ENCODE data around the gene RPS15A. TPM values are rescaled to one million over a fixed set of nuclear protein-coding genes. Genes with fewer than 3 reads are reported as not detected.

RPS15A gene
- total and polyA plus RNA-seq, 4 donors: 349 to 1,185 (median 895) TPM

GRCh38 chr16:18829251-18829650, 39.1 kb upstream of the RPS15A start (continued):
- TF ChIP-seq REST (IDR thresholded peaks at IDR 0.05) (no peak), YY1 (IDR thresholded peaks at IDR 0.05) (no peak), HNF4G (IDR thresholded peaks at IDR 0.05) (no peak)

DNA sequence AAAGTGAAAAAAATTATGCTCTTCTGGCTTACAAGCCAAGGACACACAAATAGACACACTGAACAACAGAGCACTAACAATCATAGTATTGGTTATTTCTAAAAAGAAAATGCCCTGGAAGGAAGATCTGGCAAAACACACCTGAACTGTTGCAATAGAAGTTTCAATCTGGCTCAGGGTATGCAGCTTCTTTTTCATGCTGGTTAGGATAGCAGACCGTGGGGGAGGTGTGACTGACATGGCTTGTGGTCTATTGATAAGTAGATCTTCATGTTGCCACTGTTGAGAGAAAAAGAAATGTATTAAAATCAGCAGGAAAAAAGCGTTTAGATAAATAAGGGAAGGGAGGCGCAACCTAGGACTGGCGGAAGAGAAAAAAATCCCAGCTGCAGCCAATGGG, 37.8 kb upstream of the RPS15A start:
- WGBS: 80% methylated on average over 4 of the region's 4 CpGs
- Histone ChIP-seq H3K27ac (ENCODE audit: low read depth in 1 of 2, low read length in 2 of 2) (no peak overlapping the region), H3K4me3 (ENCODE audit: low read depth in 1 of 3, low read length in 3 of 3) (no peak overlapping the region), H3K4me1 (ENCODE audit: control insufficient read depth in 4 of 4, insufficient read depth in 4 of 4, low read length in 3 of 4) (peaks cover 0 to 3% (median 0%) of the 10 kb centered on the region in 4 donors), H3K36me3 (ENCODE audit: control insufficient read depth in 4 of 4, insufficient read depth in 3 of 4, low read depth in 1 of 4, low read length in 3 of 4) (peaks cover 2 to 49% (median 36%) of the 10 kb centered on the region in 4 donors), H3K9ac (ENCODE audit: low read depth in 1 of 2, low read length in 2 of 2) (no peak overlapping the region), H3K9me3 (ENCODE audit: control insufficient read depth in 4 of 4, low read length in 3 of 4) (no peaks in the 10 kb centered on the region), H3K27me3 (ENCODE audit: control insufficient read depth in 4 of 4, insufficient read depth in 4 of 4, low read length in 3 of 4) (no peaks in the 10 kb centered on the region)
- DNase-seq (ENCODE audit: low spot score): no peak
- TF ChIP-seq SP1 (IDR thresholded peaks at IDR 0.05) (no peak), ZBTB33 (IDR thresholded peaks at IDR 0.05) (no peak), RXRA (IDR thresholded peaks at IDR 0.05) (no peak), MAX (IDR thresholded peaks at IDR 0.05) (no peak), ATF3 (IDR thresholded peaks at IDR 0.05) (no peak)
- TF ChIP-seq, protein P1, sequence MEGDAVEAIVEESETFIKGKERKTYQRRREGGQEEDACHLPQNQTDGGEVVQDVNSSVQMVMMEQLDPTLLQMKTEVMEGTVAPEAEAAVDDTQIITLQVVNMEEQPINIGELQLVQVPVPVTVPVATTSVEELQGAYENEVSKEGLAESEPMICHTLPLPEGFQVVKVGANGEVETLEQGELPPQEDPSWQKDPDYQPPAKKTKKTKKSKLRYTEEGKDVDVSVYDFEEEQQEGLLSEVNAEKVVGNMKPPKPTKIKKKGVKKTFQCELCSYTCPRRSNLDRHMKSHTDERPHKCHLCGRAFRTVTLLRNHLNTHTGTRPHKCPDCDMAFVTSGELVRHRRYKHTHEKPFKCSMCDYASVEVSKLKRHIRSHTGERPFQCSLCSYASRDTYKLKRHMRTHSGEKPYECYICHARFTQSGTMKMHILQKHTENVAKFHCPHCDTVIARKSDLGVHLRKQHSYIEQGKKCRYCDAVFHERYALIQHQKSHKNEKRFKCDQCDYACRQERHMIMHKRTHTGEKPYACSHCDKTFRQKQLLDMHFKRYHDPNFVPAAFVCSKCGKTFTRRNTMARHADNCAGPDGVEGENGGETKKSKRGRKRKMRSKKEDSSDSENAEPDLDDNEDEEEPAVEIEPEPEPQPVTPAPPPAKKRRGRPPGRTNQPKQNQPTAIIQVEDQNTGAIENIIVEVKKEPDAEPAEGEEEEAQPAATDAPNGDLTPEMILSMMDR (IDR thresholded peaks at IDR 0.05; ENCODE audit: low read depth, low read length, missing input control): no peak

- Histone ChIP-seq H3K36me3 (ENCODE audit: control insufficient read depth in 4 of 4, insufficient read depth in 3 of 4, low read depth in 1 of 4, low read length in 3 of 4) (peaks cover 11 to 64% (median 48%) of the 10 kb centered on the region in 4 donors), H3K4me1 (ENCODE audit: control insufficient read depth in 4 of 4, insufficient read depth in 4 of 4, low read length in 3 of 4) (peaks cover 0 to 2% (median 0%) of the 10 kb centered on the region in 4 donors), H3K9me3 (ENCODE audit: control insufficient read depth in 4 of 4, low read length in 3 of 4) (no peaks in the 10 kb centered on the region), H3K27ac (ENCODE audit: low read depth in 1 of 2, low read length in 2 of 2) (no peak overlapping the region), H3K27me3 (ENCODE audit: control insufficient read depth in 4 of 4, insufficient read depth in 4 of 4, low read length in 3 of 4) (no peaks in the 10 kb centered on the region), H3K4me3 (ENCODE audit: low read depth in 1 of 3, low read length in 3 of 3) (no peak overlapping the region), H3K9ac (ENCODE audit: low read depth in 1 of 2, low read length in 2 of 2) (no peak overlapping the region)
- no peak for DNase-seq (ENCODE audit: low spot score)
- WGBS: 82% methylated on average over 3 of the region's 3 CpGs
- TF ChIP-seq HNF4A (conservative IDR thresholded peaks at IDR 0.05) (no peak), NR2F2 (IDR thresholded peaks at IDR 0.05) (no peak), ATF3 (IDR thresholded peaks at IDR 0.05) (no peak), REST (IDR thresholded peaks at IDR 0.05) (no peak), FOXA1 (IDR thresholded peaks at IDR 0.05) (no peak), SP1 (IDR thresholded peaks at IDR 0.05) (no peak), GABPA (IDR thresholded peaks at IDR 0.05 in 1 of 2, conservative IDR thresholded peaks at IDR 0.05 in 1 of 2) (no peak), HNF4G (IDR thresholded peaks at IDR 0.05) (no peak), MAX (IDR thresholded peaks at IDR 0.05) (no peak), RXRA (IDR thresholded peaks at IDR 0.05) (no peak), RAD21 (IDR thresholded peaks at IDR 0.05) (no peak)
- TF ChIP-seq, protein P1 (IDR thresholded peaks at IDR 0.05; ENCODE audit: low read depth, low read length, missing input control): no peak
These were observed 26.2 kb upstream of the RPS15A start for GRCh38 chr16:18816286-18816685.

All from liver (tissue), 9 donors.